GM12873 (cell line): Measurements from ENCODE around the gene C11orf71.

ENCODE experiments used
- TF ChIP-seq, protein P1 (sequence below): IDR thresholded peaks from 2 replicates; pipeline ENCODE4 v1.5.1; 2012; ENCODE audit warnings: low read depth, mild to moderate bottlenecking, moderate library complexity, low read length, control low read depth; ENCODE audit not compliant: insufficient read depth; ENCODE audit errors: missing control alignments

C11orf71 gene

DNA sequence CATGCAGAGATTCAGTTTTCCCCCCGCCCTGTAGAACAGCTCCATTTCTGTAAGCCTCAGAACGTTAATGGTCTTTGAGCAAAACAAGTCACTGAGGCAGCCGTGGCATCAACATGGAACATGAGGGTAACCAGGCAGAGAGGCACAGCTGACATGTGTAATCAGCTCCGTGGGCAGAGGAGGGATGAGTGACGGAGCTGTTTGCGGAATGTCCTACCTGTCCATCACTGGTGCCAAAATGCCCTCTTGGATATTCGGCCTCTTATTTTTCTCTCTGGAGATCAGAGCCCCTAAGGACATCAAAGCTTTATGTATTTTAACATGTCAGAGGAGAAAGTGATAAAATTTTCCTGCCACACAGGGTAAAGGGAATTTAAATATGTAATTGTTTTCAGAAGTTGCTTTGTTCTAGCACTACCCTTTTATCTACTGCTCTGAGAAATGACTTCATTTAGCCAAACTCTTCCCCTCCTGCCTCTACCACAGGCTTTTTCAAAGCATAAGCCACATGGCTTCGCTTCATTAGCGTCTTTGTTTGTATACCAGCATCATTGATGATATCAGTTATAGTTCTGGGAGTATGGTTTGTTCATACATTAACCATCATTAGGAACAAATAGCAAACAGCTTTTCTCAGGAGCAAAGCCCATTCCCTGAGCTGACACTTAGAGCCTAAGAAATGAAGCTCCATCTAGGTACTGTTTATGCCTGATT is 32.9 kb downstream of the C11orf71 start:
- TF ChIP-seq, protein P1, sequence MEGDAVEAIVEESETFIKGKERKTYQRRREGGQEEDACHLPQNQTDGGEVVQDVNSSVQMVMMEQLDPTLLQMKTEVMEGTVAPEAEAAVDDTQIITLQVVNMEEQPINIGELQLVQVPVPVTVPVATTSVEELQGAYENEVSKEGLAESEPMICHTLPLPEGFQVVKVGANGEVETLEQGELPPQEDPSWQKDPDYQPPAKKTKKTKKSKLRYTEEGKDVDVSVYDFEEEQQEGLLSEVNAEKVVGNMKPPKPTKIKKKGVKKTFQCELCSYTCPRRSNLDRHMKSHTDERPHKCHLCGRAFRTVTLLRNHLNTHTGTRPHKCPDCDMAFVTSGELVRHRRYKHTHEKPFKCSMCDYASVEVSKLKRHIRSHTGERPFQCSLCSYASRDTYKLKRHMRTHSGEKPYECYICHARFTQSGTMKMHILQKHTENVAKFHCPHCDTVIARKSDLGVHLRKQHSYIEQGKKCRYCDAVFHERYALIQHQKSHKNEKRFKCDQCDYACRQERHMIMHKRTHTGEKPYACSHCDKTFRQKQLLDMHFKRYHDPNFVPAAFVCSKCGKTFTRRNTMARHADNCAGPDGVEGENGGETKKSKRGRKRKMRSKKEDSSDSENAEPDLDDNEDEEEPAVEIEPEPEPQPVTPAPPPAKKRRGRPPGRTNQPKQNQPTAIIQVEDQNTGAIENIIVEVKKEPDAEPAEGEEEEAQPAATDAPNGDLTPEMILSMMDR: no peak

DNA sequence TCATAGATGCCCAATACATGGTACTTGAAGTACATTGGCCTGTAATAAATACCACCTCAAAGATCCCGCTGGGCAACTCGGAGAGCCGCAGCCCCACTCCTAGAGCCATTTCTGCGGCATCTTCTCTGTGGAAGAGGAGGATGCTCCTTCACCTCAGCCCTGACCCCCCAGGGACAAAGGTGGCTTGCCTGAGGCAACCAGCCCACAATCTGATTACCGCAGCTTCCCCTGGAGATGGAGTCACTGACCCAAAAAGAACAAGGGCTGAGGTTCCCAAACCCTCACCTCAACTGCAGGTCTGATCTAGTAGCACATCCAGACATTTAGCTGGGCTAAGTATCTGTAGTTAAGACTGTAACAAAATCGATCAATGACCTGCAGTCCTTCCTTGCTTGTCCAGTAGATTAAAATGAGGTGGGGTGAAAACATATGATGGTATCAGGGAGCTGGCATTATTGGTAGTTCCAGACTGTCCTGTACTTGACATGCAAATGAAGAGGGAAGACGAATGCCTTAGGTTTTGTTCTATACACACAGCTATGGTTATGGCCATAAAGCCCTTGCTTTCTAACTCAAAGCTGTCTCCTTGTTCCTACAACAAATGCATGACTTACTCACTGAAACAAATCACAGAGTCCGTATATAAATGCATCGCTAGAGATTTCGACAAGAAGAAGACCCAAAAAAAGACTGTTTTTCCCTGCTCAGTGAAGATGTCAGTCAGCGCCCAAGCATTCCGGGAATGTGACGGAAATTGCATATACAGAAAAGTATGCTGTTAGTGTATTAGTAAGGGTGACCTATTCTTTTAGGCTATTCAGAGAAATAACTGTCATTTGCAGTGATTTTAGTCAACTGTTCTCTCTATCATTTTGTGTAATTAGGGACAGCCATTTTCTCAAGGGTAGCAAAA is 33.7 kb downstream of the C11orf71 start:
- TF ChIP-seq, protein P1: no peak

DNA sequence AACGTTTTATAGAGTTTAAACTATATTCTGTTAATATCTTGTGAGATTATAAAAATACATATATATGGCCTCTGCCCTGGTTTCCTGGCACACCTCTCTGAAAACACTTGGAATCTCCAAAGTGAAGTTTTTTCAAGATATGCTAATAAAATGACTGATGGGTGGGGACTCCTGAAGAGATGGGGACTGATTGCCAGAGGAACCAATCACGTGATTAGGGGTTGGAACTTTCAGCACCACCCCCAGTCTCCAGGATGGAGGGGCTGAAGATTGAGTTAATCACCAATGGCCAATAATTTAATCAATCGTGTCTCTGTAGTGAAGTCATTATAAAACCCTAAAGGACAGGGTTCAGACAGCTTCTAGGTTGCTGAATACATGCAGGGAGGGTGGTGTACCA is 37.4 kb downstream of the C11orf71 start:
- TF ChIP-seq, protein P1: no peak

DNA sequence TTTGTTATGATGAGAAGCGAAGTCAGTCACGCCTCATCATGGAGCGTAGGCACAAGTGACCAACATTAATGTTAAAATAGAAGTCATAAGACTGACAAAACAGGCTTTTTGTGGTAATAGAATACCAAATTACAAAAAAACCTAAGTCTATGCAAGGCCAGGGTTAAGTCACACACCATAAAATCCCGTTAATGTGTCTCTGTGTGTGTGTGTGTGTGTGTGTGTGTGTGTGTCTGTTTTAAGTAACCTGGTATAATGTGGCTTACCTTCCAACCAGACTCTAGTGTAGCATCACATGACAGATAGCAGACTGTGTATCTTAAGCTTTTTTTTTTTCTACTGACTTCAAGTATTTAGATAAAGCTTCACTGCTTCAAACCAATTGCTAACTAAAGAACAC is 38.0 kb downstream of the C11orf71 start:
- TF ChIP-seq, protein P1: no peak

DNA sequence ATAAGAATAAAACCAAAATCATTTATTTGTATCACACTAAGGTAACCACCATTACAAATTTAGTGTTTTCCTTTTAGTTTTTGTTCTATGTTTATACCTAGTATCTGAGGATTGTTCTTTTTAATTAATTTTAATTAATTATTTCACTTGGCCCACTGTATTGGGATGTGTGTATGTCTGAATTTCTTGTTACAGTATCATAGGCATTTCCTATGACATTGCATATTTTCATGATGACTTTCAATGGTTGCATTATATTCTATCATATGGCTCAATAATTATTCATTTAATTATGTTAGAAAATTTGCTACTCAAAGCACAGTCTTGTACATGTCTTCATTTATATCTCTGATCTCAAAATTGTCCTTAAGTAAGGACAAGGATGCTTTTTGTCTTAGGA is 41.0 kb downstream of the C11orf71 start:
- TF ChIP-seq, protein P1: no peak

DNA sequence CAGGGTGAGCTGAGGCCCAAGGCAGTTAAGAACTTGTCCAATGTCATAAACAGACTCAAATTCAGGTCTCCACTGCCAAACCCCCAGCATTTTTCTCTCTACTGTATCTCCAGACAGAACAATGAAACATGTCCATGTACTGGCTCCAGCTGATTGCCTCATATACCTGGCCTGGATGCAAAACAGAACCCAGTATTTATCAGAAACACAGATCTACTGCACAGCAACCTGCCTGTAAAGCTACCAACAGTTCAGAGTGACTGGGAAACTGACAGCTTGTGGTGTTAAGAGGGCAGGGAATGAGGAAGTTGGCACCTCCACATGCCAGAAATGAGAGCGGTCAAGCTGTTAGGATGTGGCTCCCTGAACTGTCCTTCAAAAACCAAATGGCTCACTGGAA is 41.6 kb downstream of the C11orf71 start:
- TF ChIP-seq, protein P1: no peak

DNA sequence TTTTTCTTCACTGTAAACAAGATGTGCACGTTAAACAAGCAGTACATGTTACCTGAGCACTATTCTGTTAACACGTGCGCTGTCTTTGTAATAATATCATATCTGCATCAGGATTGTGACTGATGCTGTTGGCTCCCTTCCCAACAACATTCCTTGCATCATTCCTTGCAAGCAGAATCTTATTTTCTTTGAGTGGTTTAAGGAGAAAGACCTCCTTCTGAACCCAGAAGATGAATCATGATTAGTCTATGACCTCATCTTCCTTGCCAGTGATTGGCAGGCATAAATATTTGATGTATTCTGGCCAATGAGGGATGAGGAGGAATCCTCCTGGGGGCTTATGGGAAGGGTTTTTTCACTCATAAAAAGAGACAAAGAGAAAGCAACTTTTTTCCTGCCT is 46.2 kb downstream of the C11orf71 start:
- TF ChIP-seq, protein P1: no peak
